AG09309 (cell line): ENCODE data around the gene RAET1E.

ENCODE experiments used
- DNase-seq: peaks from one replicate; pipeline ENCODE4 v3.0.0-alpha.2; 2010; ENCODE audit warnings: low read depth
- H3K4me3 ChIP-seq: 2 replicates; pipeline ENCODE4 v1.5.1; 2011; ENCODE audit warnings: mild to moderate bottlenecking, low read depth, low read length, moderate library complexity; ENCODE audit not compliant: control insufficient read depth
- CTCF ChIP-seq: IDR thresholded peaks from 2 replicates; pipeline ENCODE4 v1.5.1; 2011; ENCODE audit warnings: mild to moderate bottlenecking, low read depth, low read length, inconsistent platforms; ENCODE audit not compliant: insufficient read depth, control insufficient read depth; ENCODE audit errors: missing control alignments

The RAET1E gene

GRCh38 chr6:149899926-149900619 is 2.2 kb upstream of the RAET1E start:
- H3K4me3 ChIP-seq, result no peak overlapping the region
- no peak for DNase-seq
- TF ChIP-seq CTCF, result no peak

DNA sequence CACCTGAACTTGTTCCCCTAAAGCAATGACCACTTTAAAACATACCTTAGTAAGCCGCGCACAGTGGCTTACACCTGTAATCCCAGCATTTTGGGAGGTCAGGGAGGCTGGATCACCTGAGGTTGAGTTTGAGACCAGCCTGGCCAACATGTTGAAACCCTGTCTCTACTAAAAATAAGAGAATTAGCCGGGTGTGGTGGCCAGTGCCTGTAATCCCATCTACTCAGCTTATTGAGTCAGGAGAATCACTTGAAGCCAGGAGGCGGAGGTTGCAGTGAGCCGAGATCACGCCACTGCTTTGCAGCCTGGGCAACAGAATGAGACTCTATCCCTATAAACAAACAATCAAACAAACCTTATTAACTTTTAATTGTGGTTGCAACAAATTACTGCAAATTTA is 1.6 kb upstream of the RAET1E start:
- no peak for DNase-seq
- TF ChIP-seq CTCF, result no peak
- no peak overlapping the region for H3K4me3 ChIP-seq

DNA sequence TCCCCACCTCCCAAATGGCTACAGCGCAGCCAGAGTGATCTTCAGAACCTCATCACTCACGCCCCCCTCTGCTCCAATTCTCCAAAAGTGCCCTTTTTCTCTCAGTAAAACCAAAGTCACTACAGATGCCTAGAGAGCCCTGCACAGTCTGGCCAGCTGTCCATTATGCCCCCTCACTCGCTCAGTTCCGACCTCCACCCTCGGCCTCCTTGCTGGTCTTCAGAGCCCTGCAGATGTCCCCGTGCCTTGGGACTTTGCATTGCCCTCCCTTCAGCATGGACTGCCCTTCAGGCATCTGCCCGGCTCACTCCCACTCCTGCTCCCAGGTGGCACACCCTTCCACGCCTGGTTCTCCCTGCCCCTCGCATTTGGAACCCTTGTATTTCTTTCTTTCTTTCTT is 1.1 kb upstream of the RAET1E start:
- TF ChIP-seq CTCF, result no peak
- no peak for DNase-seq
- no peak overlapping the region for H3K4me3 ChIP-seq

- no peak for TF ChIP-seq CTCF
- DNase-seq, result peak; percentile 87
- H3K4me3 ChIP-seq, result peak overlapping the region; percentile 43
Measured at GRCh38 chr6:149897015-149897697, 757 bp downstream of the RAET1E start.

GRCh38 chr6:149896491-149896890 is 1.4 kb downstream of the RAET1E start:
- H3K4me3 ChIP-seq, result peak overlapping the region; percentile 43; the same call in 1 of the 2 replicates
- no peak for TF ChIP-seq CTCF
- DNase-seq, result no peak

- TF ChIP-seq CTCF, result no peak
- no peak overlapping the region for H3K4me3 ChIP-seq
- DNase-seq, result no peak
Measured at GRCh38 chr6:149895833-149896271, 2.1 kb downstream of the RAET1E start.
